Right kidney (tissue), 1 donor: ENCODE data around the gene C2orf81.
"Not testable (repeated sequence)": the region's sequence is repeated elsewhere in the genome, so short reads cannot be mapped to it uniquely, and the experiment has no call there.

ENCODE experiments used
- DNase-seq: peaks from one replicate; pipeline ENCODE4 v3.0.0-alpha.2; 2016

The C2orf81 gene

GRCh38 chr2:74444498-74445318 is 23.3 kb upstream of the C2orf81 start:
- DNase-seq, result no peak

GRCh38 chr2:74442483-74443297 is 21.3 kb upstream of the C2orf81 start:
- not testable (repeated sequence) for DNase-seq

- peak; percentile 85 for DNase-seq
Observed at GRCh38 chr2:74441690-74442482, 20.5 kb upstream of the C2orf81 start, which contains the start of gene RTKN. RTKN (minus strand) TSS chr2:74441937; CDS start chr2:74441816, 121 bp downstream.

- DNase-seq, result no peak
Observed at GRCh38 chr2:74441170-74441689, 19.8 kb upstream of the C2orf81 start.

GRCh38 chr2:74440378-74441169 is 19.2 kb upstream of the C2orf81 start:
- DNase-seq, result peak; percentile 97

- peak; percentile 44 for DNase-seq
Observed at GRCh38 chr2:74439803-74440377, 18.5 kb upstream of the C2orf81 start.

GRCh38 chr2:74439373-74439772 is 18.0 kb upstream of the C2orf81 start:
- no peak for DNase-seq

- DNase-seq, result no peak
Observed at GRCh38 chr2:74438248-74438647, 16.8 kb upstream of the C2orf81 start.

GRCh38 chr2:74436848-74437695 is 15.7 kb upstream of the C2orf81 start:
- DNase-seq, result no peak

GRCh38 chr2:74436111-74436805 is 14.8 kb upstream of the C2orf81 start:
- no peak for DNase-seq

- DNase-seq, result no peak
Observed at GRCh38 chr2:74430502-74430901, 9.1 kb upstream of the C2orf81 start.

- no peak for DNase-seq
Observed at GRCh38 chr2:74429487-74430451, 8.3 kb upstream of the C2orf81 start.

- DNase-seq, result no peak
Observed at GRCh38 chr2:74428675-74429074, 7.3 kb upstream of the C2orf81 start.

GRCh38 chr2:74427551-74427950 is 6.1 kb upstream of the C2orf81 start:
- no peak for DNase-seq

- DNase-seq, result no peak
Observed at GRCh38 chr2:74426181-74426758, 4.9 kb upstream of the C2orf81 start.

- DNase-seq, result no peak
Observed at GRCh38 chr2:74425523-74425922, 4.1 kb upstream of the C2orf81 start.

- DNase-seq, result no peak
Observed at GRCh38 chr2:74424995-74425406, 3.6 kb upstream of the C2orf81 start.
